Measurements from ENCODE around the gene SLC27A4.

DNA sequence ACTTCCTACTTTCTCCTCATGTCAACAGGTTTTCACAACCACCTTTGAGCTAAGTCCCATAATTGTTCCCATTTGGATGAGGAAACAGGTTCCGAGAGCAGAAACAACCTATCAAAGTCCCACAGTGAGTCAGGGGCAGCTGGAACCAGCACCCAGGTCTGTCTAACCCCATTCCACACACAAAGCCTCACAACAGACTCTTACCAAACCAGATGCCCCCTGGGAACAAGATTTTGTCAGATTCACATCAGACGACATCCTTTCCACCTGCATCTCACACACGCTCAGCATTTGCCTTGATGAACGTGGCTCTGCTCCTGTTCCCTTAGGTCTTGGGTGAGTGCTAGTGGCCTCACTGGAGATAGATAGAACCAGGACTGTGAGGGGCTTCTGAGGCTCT, 47.2 kb upstream of the SLC27A4 start:
- TF ChIP-seq, protein P1, sequence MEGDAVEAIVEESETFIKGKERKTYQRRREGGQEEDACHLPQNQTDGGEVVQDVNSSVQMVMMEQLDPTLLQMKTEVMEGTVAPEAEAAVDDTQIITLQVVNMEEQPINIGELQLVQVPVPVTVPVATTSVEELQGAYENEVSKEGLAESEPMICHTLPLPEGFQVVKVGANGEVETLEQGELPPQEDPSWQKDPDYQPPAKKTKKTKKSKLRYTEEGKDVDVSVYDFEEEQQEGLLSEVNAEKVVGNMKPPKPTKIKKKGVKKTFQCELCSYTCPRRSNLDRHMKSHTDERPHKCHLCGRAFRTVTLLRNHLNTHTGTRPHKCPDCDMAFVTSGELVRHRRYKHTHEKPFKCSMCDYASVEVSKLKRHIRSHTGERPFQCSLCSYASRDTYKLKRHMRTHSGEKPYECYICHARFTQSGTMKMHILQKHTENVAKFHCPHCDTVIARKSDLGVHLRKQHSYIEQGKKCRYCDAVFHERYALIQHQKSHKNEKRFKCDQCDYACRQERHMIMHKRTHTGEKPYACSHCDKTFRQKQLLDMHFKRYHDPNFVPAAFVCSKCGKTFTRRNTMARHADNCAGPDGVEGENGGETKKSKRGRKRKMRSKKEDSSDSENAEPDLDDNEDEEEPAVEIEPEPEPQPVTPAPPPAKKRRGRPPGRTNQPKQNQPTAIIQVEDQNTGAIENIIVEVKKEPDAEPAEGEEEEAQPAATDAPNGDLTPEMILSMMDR (conservative IDR thresholded peaks at IDR 0.05; ENCODE audit: low read length), result no peak
- TF ChIP-seq EZH2phosphoT487 (IDR thresholded peaks at IDR 0.05; ENCODE audit: borderline replicate concordance, low read depth, low read length), result no peak
